Measurements from ENCODE around the gene YRDC.

The YRDC gene

GRCh38 chr1:37844536-37844935 is 36.5 kb upstream of the YRDC start:
- no peaks in the 10 kb centered on the region for H3K27me3 ChIP-seq (ENCODE audit: insufficient read depth, poor library complexity, severe bottlenecking)
- no peak for DNase-seq (ENCODE audit: low read depth in 1 of 2, low spot score in 1 of 2)
- no peak overlapping the region for H3K4me3 ChIP-seq (replicated peaks; ENCODE audit: insufficient read depth, low read length)
- H3K27ac ChIP-seq (replicated peaks) = peak overlapping the region; percentile 86
- no peak for TF ChIP-seq GABPA (IDR thresholded peaks at IDR 0.05; ENCODE audit: low read depth)
- TF ChIP-seq, protein P1, sequence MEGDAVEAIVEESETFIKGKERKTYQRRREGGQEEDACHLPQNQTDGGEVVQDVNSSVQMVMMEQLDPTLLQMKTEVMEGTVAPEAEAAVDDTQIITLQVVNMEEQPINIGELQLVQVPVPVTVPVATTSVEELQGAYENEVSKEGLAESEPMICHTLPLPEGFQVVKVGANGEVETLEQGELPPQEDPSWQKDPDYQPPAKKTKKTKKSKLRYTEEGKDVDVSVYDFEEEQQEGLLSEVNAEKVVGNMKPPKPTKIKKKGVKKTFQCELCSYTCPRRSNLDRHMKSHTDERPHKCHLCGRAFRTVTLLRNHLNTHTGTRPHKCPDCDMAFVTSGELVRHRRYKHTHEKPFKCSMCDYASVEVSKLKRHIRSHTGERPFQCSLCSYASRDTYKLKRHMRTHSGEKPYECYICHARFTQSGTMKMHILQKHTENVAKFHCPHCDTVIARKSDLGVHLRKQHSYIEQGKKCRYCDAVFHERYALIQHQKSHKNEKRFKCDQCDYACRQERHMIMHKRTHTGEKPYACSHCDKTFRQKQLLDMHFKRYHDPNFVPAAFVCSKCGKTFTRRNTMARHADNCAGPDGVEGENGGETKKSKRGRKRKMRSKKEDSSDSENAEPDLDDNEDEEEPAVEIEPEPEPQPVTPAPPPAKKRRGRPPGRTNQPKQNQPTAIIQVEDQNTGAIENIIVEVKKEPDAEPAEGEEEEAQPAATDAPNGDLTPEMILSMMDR (IDR thresholded peaks at IDR 0.05; ENCODE audit: insufficient read depth, low read length) = no peak
- TF ChIP-seq, protein P2, sequence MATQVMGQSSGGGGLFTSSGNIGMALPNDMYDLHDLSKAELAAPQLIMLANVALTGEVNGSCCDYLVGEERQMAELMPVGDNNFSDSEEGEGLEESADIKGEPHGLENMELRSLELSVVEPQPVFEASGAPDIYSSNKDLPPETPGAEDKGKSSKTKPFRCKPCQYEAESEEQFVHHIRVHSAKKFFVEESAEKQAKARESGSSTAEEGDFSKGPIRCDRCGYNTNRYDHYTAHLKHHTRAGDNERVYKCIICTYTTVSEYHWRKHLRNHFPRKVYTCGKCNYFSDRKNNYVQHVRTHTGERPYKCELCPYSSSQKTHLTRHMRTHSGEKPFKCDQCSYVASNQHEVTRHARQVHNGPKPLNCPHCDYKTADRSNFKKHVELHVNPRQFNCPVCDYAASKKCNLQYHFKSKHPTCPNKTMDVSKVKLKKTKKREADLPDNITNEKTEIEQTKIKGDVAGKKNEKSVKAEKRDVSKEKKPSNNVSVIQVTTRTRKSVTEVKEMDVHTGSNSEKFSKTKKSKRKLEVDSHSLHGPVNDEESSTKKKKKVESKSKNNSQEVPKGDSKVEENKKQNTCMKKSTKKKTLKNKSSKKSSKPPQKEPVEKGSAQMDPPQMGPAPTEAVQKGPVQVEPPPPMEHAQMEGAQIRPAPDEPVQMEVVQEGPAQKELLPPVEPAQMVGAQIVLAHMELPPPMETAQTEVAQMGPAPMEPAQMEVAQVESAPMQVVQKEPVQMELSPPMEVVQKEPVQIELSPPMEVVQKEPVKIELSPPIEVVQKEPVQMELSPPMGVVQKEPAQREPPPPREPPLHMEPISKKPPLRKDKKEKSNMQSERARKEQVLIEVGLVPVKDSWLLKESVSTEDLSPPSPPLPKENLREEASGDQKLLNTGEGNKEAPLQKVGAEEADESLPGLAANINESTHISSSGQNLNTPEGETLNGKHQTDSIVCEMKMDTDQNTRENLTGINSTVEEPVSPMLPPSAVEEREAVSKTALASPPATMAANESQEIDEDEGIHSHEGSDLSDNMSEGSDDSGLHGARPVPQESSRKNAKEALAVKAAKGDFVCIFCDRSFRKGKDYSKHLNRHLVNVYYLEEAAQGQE (IDR thresholded peaks at IDR 0.05; ENCODE audit: insufficient replicate concordance, low read depth) = no peak
- TF ChIP-seq POLR2AphosphoS5 (IDR thresholded peaks at IDR 0.05; ENCODE audit: low read depth) = no peak
- TF ChIP-seq SPI1 (IDR thresholded peaks at IDR 0.05; ENCODE audit: borderline replicate concordance, low read depth) = no peak

DNA sequence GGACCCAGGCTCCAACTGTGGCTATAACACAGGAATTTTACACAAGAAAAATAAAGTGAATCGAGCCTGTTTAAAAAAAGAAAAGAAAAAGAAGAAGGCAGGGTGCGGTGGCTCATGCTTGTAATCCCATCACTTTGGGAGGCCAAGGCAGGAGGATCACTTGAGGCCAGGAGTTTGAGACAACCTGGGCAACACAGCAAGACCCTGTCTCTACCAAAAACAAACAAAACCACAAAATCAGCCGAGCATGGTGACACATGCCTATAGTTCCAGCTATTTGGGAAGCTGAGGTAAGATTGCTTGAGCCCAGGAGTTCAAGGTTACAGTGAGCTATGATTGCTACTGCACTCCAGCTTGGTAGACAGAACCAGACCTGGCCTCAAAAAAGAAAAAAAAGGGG is 33.6 kb upstream of the YRDC start:
- Histone ChIP-seq H3K27ac (replicated peaks) (no peak overlapping the region), H3K27me3 (ENCODE audit: insufficient read depth, poor library complexity, severe bottlenecking) (no peaks in the 10 kb centered on the region), H3K4me3 (replicated peaks; ENCODE audit: insufficient read depth, low read length) (no peak overlapping the region)
- DNase-seq (ENCODE audit: low read depth in 1 of 2, low spot score in 1 of 2) = no peak
- TF ChIP-seq, protein P1 (IDR thresholded peaks at IDR 0.05; ENCODE audit: insufficient read depth, low read length) = no peak
- TF ChIP-seq SPI1 (IDR thresholded peaks at IDR 0.05; ENCODE audit: borderline replicate concordance, low read depth) (no peak), GABPA (IDR thresholded peaks at IDR 0.05; ENCODE audit: low read depth) (no peak), POLR2AphosphoS5 (IDR thresholded peaks at IDR 0.05; ENCODE audit: low read depth) (no peak)
- TF ChIP-seq, protein P2 (IDR thresholded peaks at IDR 0.05; ENCODE audit: insufficient replicate concordance, low read depth) = no peak

DNA sequence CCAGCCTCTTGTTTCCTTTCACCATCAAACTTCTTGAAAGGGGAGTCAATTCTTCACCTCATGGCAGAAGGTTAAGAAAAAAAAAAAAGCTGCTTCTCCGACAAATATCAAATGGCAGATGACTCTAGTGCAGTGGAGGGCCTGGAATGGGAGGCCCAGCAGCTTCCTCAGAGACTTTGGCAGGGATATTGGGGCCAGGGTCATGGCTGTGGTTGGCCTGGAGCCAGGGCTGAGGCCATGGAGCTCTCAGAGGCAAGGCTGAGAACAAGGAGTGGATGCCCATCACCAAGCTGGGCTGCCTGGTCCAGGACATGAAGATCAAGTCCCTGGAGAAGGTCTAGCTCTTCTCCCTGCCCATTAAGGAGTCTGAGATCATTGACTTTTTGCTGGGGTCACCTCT is 32.7 kb upstream of the YRDC start:
- TF ChIP-seq, protein P1 (IDR thresholded peaks at IDR 0.05; ENCODE audit: insufficient read depth, low read length) = no peak
- TF ChIP-seq POLR2AphosphoS5 (IDR thresholded peaks at IDR 0.05; ENCODE audit: low read depth) (no peak), GABPA (IDR thresholded peaks at IDR 0.05; ENCODE audit: low read depth) (no peak), SPI1 (IDR thresholded peaks at IDR 0.05; ENCODE audit: borderline replicate concordance, low read depth) (no peak)
- TF ChIP-seq, protein P2 (IDR thresholded peaks at IDR 0.05; ENCODE audit: insufficient replicate concordance, low read depth) = no peak
- no peak overlapping the region for H3K27ac ChIP-seq (replicated peaks)
- H3K27me3 ChIP-seq (ENCODE audit: insufficient read depth, poor library complexity, severe bottlenecking) = no peaks in the 10 kb centered on the region
- DNase-seq (ENCODE audit: low read depth in 1 of 2, low spot score in 1 of 2) = no peak
- no peak overlapping the region for H3K4me3 ChIP-seq (replicated peaks; ENCODE audit: insufficient read depth, low read length)
